ENCODE data around the gene DYNLT2. TPM values are rescaled to one million over a fixed set of nuclear protein-coding genes. Genes with fewer than 3 reads are reported as not detected.

The DYNLT2 gene
- total and polyA plus RNA-seq, 2 donors (not counting 1 experiment from before 2014, with no cell fraction given): 0.49 to 0.83 TPM

DNA sequence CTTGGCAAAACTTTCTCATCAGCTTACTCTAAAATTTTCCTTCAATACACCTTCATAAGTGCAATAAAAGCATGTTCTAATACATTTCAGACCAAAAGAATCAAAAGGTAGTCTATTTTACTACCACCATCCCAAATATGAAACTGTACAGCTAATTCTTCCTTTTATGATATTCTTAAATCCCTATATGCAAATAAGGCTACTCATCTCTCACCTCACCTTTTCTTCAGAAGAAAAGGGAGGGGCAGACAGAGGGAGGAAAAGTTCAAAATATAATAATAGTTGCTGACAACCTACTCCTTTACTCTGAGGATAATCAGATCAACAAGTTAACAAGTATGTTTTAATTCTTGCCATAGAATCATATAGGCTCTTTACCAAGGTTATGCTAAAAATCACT is 42.1 kb downstream of the DYNLT2 start:
- no peak for DNase-seq (ENCODE audit: low read depth in 2 of 2)
- no peak overlapping the region for H3K9ac ChIP-seq (ENCODE audit: insufficient read depth, low read length)
- no peak overlapping the region for H3K27ac ChIP-seq (ENCODE audit: insufficient read depth, low read length)
- peaks cover 2% of the 10 kb centered on the region for H3K4me1 ChIP-seq (ENCODE audit: control insufficient read depth, extremely low read depth, insufficient read depth, low read length)
- no peak overlapping the region for H2AFZ ChIP-seq (ENCODE audit: low read length)
- no peak for TF ChIP-seq EZH2 (IDR thresholded peaks at IDR 0.05; ENCODE audit: low read length, missing control alignments)
- TF ChIP-seq, protein P1, sequence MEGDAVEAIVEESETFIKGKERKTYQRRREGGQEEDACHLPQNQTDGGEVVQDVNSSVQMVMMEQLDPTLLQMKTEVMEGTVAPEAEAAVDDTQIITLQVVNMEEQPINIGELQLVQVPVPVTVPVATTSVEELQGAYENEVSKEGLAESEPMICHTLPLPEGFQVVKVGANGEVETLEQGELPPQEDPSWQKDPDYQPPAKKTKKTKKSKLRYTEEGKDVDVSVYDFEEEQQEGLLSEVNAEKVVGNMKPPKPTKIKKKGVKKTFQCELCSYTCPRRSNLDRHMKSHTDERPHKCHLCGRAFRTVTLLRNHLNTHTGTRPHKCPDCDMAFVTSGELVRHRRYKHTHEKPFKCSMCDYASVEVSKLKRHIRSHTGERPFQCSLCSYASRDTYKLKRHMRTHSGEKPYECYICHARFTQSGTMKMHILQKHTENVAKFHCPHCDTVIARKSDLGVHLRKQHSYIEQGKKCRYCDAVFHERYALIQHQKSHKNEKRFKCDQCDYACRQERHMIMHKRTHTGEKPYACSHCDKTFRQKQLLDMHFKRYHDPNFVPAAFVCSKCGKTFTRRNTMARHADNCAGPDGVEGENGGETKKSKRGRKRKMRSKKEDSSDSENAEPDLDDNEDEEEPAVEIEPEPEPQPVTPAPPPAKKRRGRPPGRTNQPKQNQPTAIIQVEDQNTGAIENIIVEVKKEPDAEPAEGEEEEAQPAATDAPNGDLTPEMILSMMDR (conservative IDR thresholded peaks at IDR 0.05 in 1 of 2, IDR thresholded peaks at IDR 0.05 in 1 of 2; ENCODE audit: low read depth in 1 of 2, low read length in 2 of 2): no peak
- H4K20me1 ChIP-seq (ENCODE audit: control insufficient read depth, extremely low read depth, insufficient read depth, low read length): no peaks in the 10 kb centered on the region
- no peaks in the 10 kb centered on the region for H3K27me3 ChIP-seq (ENCODE audit: control insufficient read depth, insufficient read depth, low read length)
- no peaks in the 10 kb centered on the region for H3K36me3 ChIP-seq (ENCODE audit: control insufficient read depth, insufficient read depth, low read length)
- no peaks in the 10 kb centered on the region for H3K9me3 ChIP-seq (ENCODE audit: control insufficient read depth, insufficient read depth, low read depth, low read length)
- H3K4me2 ChIP-seq (ENCODE audit: extremely low read depth, insufficient read depth, low read length): no peak overlapping the region
- no peak overlapping the region for H3K4me3 ChIP-seq (replicated peaks in 1 of 4; ENCODE audit: control extremely low read depth in 1 of 4, insufficient read depth in 1 of 4, low read depth in 3 of 4, low read length in 4 of 4)
- peaks cover 6% of the 10 kb centered on the region for H3K79me2 ChIP-seq (ENCODE audit: control insufficient read depth, insufficient read depth, low read length)

DNA sequence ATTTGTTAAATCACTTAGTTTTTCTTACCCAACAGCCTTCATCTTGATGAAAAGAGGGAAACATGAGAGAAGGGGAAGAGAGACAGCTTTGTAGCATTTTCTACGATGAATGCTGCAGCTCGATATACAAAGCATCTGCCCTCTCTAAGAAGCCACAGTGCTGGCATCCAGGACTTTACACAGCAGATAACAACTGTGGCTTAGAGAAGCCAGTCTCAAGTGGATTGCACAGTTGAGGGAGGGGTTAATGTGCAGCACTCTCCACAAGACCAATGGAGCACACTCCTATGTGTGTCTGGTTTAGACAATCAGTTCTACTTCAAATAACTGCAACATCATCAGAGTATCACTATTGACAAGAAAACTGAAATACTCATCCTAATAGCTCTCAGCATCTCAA is 43.6 kb downstream of the DYNLT2 start:
- Histone ChIP-seq H3K9me3 (ENCODE audit: control insufficient read depth, insufficient read depth, low read depth, low read length) (no peaks in the 10 kb centered on the region), H2AFZ (ENCODE audit: low read length) (no peak overlapping the region), H4K20me1 (ENCODE audit: control insufficient read depth, extremely low read depth, insufficient read depth, low read length) (no peaks in the 10 kb centered on the region), H3K9ac (ENCODE audit: insufficient read depth, low read length) (no peak overlapping the region), H3K27me3 (ENCODE audit: control insufficient read depth, insufficient read depth, low read length) (no peaks in the 10 kb centered on the region), H3K4me3 (replicated peaks in 1 of 4; ENCODE audit: control extremely low read depth in 1 of 4, insufficient read depth in 1 of 4, low read depth in 3 of 4, low read length in 4 of 4) (no peak overlapping the region), H3K4me2 (ENCODE audit: extremely low read depth, insufficient read depth, low read length) (no peak overlapping the region), H3K36me3 (ENCODE audit: control insufficient read depth, insufficient read depth, low read length) (no peaks in the 10 kb centered on the region), H3K79me2 (ENCODE audit: control insufficient read depth, insufficient read depth, low read length) (peaks cover 21% of the 10 kb centered on the region), H3K27ac (ENCODE audit: insufficient read depth, low read length) (no peak overlapping the region), H3K4me1 (ENCODE audit: control insufficient read depth, extremely low read depth, insufficient read depth, low read length) (peaks cover 5% of the 10 kb centered on the region)
- TF ChIP-seq, protein P1 (conservative IDR thresholded peaks at IDR 0.05 in 1 of 2, IDR thresholded peaks at IDR 0.05 in 1 of 2; ENCODE audit: low read depth in 1 of 2, low read length in 2 of 2): no peak
- no peak for TF ChIP-seq EZH2 (IDR thresholded peaks at IDR 0.05; ENCODE audit: low read length, missing control alignments)
- DNase-seq (ENCODE audit: low read depth in 2 of 2): no peak

DNA sequence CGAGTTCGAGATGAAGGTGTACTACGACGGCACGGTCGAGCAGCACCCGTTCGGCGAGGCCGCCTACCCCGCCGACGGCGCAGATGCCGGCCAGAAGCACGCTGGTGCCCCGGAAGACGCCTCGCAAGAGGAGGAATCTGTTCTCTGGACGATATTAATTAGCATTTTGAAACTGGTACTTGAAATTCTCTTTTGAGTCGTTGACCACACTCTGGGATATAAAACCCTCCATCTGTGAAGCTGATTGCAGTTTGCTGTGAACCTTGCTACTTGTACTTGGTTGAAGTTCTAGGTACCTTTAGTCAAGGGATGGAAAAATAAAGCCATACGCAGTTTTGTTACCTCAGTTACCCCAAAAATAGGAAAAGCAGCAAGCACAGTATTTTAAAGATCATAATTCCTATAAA is 48.5 kb downstream of the DYNLT2 start:
- Histone ChIP-seq H3K4me1 (ENCODE audit: control insufficient read depth, extremely low read depth, insufficient read depth, low read length) (peaks cover 5% of the 10 kb centered on the region), H3K79me2 (ENCODE audit: control insufficient read depth, insufficient read depth, low read length) (peaks cover 39% of the 10 kb centered on the region), H2AFZ (ENCODE audit: low read length) (peak overlapping the region; percentile 43)

More for the DNA sequence above, 48.5 kb downstream of the DYNLT2 start:
- DNase-seq (ENCODE audit: low read depth in 2 of 2): no peak
- Histone ChIP-seq H3K27ac (ENCODE audit: insufficient read depth, low read length) (peak overlapping the region; percentile 94), H3K4me3 (replicated peaks in 1 of 4; ENCODE audit: control extremely low read depth in 1 of 4, insufficient read depth in 1 of 4, low read depth in 3 of 4, low read length in 4 of 4) (peak overlapping the region; percentile 83 to 98 (median 94)), H3K4me2 (ENCODE audit: extremely low read depth, insufficient read depth, low read length) (peak overlapping the region; percentile 98), H3K36me3 (ENCODE audit: control insufficient read depth, insufficient read depth, low read length) (no peaks in the 10 kb centered on the region), H4K20me1 (ENCODE audit: control insufficient read depth, extremely low read depth, insufficient read depth, low read length) (no peaks in the 10 kb centered on the region), H3K9me3 (ENCODE audit: control insufficient read depth, insufficient read depth, low read depth, low read length) (no peaks in the 10 kb centered on the region), H3K9ac (ENCODE audit: insufficient read depth, low read length) (peak overlapping the region; percentile 95), H3K27me3 (ENCODE audit: control insufficient read depth, insufficient read depth, low read length) (no peaks in the 10 kb centered on the region)
- TF ChIP-seq EZH2 (IDR thresholded peaks at IDR 0.05; ENCODE audit: low read length, missing control alignments): no peak
- TF ChIP-seq, protein P1 (conservative IDR thresholded peaks at IDR 0.05 in 1 of 2, IDR thresholded peaks at IDR 0.05 in 1 of 2; ENCODE audit: low read depth in 1 of 2, low read length in 2 of 2): no peak
